GM15510 (cell line): Measurements from ENCODE around the gene SLC17A4.

ENCODE experiments used
- POLR2A ChIP-seq: IDR thresholded peaks from 3 replicates; pipeline ENCODE4 v1.6.1; 2011; ENCODE audit warnings: borderline replicate concordance; ENCODE audit not compliant: insufficient read length; ENCODE audit errors: extremely low read depth

Gene SLC17A4

GRCh38 chr6:25830458-25830857, 75.9 kb downstream of the SLC17A4 start:
- no peak for TF ChIP-seq POLR2A
